ENCODE results near the gene ADAMTS6.
"Not testable (repeated sequence)": the region's sequence is repeated elsewhere in the genome, so short reads cannot be mapped to it uniquely, and the experiment has no call there.

The ADAMTS6 gene

GRCh38 chr5:65197531-65198455 is 283.9 kb downstream of the ADAMTS6 start:
- no peak for DNase-seq (ENCODE audit: low read depth)

- DNase-seq (ENCODE audit: low read depth), result no peak
These were observed 286.8 kb downstream of the ADAMTS6 start for GRCh38 chr5:65194871-65195270.

GRCh38 chr5:65192331-65192730 is 289.4 kb downstream of the ADAMTS6 start:
- DNase-seq (ENCODE audit: low read depth), result no peak

GRCh38 chr5:65191554-65192135 is 290.1 kb downstream of the ADAMTS6 start:
- no peak for DNase-seq (ENCODE audit: low read depth)

- no peak for DNase-seq (ENCODE audit: low read depth)
These were observed 291.2 kb downstream of the ADAMTS6 start for GRCh38 chr5:65190328-65191053.

- no peak for DNase-seq (ENCODE audit: low read depth)
These were observed 295.0 kb downstream of the ADAMTS6 start for GRCh38 chr5:65186646-65187227.

- DNase-seq (ENCODE audit: low read depth), result no peak
These were observed 296.3 kb downstream of the ADAMTS6 start for GRCh38 chr5:65185468-65185867.

- no peak for DNase-seq (ENCODE audit: low read depth)
These were observed 296.9 kb downstream of the ADAMTS6 start for GRCh38 chr5:65184780-65185179.

GRCh38 chr5:65174231-65174630 is 307.5 kb downstream of the ADAMTS6 start:
- not testable (repeated sequence) for DNase-seq (ENCODE audit: low read depth)

GRCh38 chr5:65173130-65173525 is 308.6 kb downstream of the ADAMTS6 start:
- DNase-seq (ENCODE audit: low read depth), result no peak

GRCh38 chr5:65172486-65173129 is 309.1 kb downstream of the ADAMTS6 start:
- DNase-seq (ENCODE audit: low read depth), result no peak

- no peak for DNase-seq (ENCODE audit: low read depth)
These were observed 310.1 kb downstream of the ADAMTS6 start for GRCh38 chr5:65171645-65172044.

- no peak for DNase-seq (ENCODE audit: low read depth)
These were observed 318.0 kb downstream of the ADAMTS6 start for GRCh38 chr5:65163698-65164097.

GRCh38 chr5:65161655-65162054 is 320.1 kb downstream of the ADAMTS6 start:
- DNase-seq (ENCODE audit: low read depth), result no peak

GRCh38 chr5:65157906-65158603 is 323.7 kb downstream of the ADAMTS6 start:
- no peak for DNase-seq (ENCODE audit: low read depth)

GRCh38 chr5:65156933-65157332 is 324.8 kb downstream of the ADAMTS6 start:
- DNase-seq (ENCODE audit: low read depth), result no peak

- no peak for DNase-seq (ENCODE audit: low read depth)
These were observed 329.6 kb downstream of the ADAMTS6 start for GRCh38 chr5:65152131-65152530.

GRCh38 chr5:65151614-65152013 is 330.1 kb downstream of the ADAMTS6 start:
- no peak for DNase-seq (ENCODE audit: low read depth)

GRCh38 chr5:65150599-65151304 is 331.0 kb downstream of the ADAMTS6 start:
- no peak for DNase-seq (ENCODE audit: low read depth)

GRCh38 chr5:65149827-65150226 is 331.9 kb downstream of the ADAMTS6 start:
- no peak for DNase-seq (ENCODE audit: low read depth)
